Measurements from ENCODE around the gene AFAP1L1. TPM values are rescaled to one million over a fixed set of nuclear protein-coding genes. Genes with fewer than 3 reads are reported as not detected.

Gene AFAP1L1
- total and polyA plus RNA-seq, 4 donors, result 2.1 to 11.6 (median 4.0) TPM

- no peak overlapping the region for H3K27ac ChIP-seq (ENCODE audit: low read depth in 1 of 2, low read length in 2 of 2)
Measured at GRCh38 chr5:149303210-149303609, 31.6 kb downstream of the AFAP1L1 start.

More at GRCh38 chr5:149303210-149303609, 31.6 kb downstream of the AFAP1L1 start:
- no peak overlapping the region for H3K9ac ChIP-seq (ENCODE audit: low read depth in 1 of 2, low read length in 2 of 2)
- no peak for DNase-seq (ENCODE audit: low spot score)
- TF ChIP-seq ATF3 (IDR thresholded peaks at IDR 0.05) (no peak), CTCF (IDR thresholded peaks at IDR 0.05; ENCODE audit: low read depth, low read length, missing input control) (no peak), TAF1 (conservative IDR thresholded peaks at IDR 0.05) (no peak), GABPA (IDR thresholded peaks at IDR 0.05 in 1 of 2, conservative IDR thresholded peaks at IDR 0.05 in 1 of 2) (no peak), REST (IDR thresholded peaks at IDR 0.05) (no peak), SP1 (IDR thresholded peaks at IDR 0.05) (no peak), RAD21 (IDR thresholded peaks at IDR 0.05) (no peak), JUND (IDR thresholded peaks at IDR 0.05) (no peak), YY1 (IDR thresholded peaks at IDR 0.05) (no peak), MAX (IDR thresholded peaks at IDR 0.05) (no peak), HNF4G (IDR thresholded peaks at IDR 0.05) (no peak), FOXA1 (IDR thresholded peaks at IDR 0.05) (no peak), HNF4A (conservative IDR thresholded peaks at IDR 0.05) (no peak), ZBTB33 (IDR thresholded peaks at IDR 0.05) (no peak), EGR1 (IDR thresholded peaks at IDR 0.05; ENCODE audit: low read depth in 2 of 2) (no peak), NR2F2 (IDR thresholded peaks at IDR 0.05) (no peak)
- no peaks in the 10 kb centered on the region for H3K36me3 ChIP-seq (ENCODE audit: control insufficient read depth in 4 of 4, insufficient read depth in 3 of 4, low read depth in 1 of 4, low read length in 3 of 4)
- no peaks in the 10 kb centered on the region for H3K9me3 ChIP-seq (ENCODE audit: control insufficient read depth in 4 of 4, low read length in 3 of 4)
- H3K27me3 ChIP-seq (ENCODE audit: control insufficient read depth in 4 of 4, insufficient read depth in 4 of 4, low read length in 3 of 4), result no peaks in the 10 kb centered on the region
- WGBS, result 83% methylated on average over 4 of the region's 4 CpGs
- H3K4me3 ChIP-seq (ENCODE audit: low read depth in 1 of 3, low read length in 3 of 3), result no peak overlapping the region
- peaks cover 0 to 5% (median 2%) of the 10 kb centered on the region in 4 donors for H3K4me1 ChIP-seq (ENCODE audit: control insufficient read depth in 4 of 4, insufficient read depth in 4 of 4, low read length in 3 of 4)

All from liver (tissue), 9 donors.